COLO668 (cell line): ENCODE measurements around the gene HMX2.
A peak's percentile ranks its signal among the peaks of the same experiment; 100 is the strongest.

Source experiments
- DNase-seq: peaks from one replicate; lab custom pipeline; 2025; ENCODE audit not compliant: unreplicated experiment; lab: John Stamatoyannopoulos, UW

The HMX2 gene

DNA sequence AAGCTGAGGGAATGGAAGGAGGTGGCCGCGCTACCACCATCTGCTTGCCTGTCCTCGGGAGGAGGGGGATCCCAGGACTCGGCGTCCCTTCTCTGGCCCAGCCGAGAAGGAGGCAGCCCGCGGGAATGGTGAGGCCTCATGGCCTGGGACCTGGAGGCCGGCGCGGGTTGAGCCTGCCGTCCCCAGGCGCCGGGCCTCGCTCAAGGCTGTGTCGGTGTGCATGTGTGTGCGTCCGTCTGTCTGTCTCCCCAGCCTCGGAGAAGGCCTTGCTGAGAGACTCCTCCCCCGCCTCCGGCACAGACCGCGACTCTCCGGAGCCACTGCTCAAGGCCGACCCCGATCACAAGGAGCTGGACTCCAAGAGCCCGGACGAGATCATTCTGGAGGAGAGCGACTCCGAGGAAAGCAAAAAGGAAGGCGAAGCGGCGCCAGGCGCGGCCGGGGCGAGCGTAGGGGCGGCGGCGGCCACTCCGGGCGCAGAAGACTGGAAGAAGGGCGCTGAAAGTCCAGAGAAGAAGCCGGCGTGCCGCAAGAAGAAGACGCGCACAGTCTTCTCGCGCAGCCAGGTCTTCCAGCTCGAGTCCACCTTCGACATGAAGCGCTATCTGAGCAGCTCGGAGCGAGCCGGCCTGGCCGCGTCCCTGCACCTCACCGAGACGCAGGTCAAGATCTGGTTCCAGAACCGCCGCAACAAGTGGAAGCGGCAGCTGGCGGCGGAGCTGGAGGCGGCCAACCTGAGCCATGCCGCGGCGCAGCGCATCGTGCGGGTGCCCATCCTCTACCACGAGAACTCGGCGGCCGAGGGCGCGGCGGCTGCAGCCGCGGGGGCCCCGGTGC, 10.9 kb upstream of the HMX2 start:
- peak; percentile 25 for DNase-seq

DNA sequence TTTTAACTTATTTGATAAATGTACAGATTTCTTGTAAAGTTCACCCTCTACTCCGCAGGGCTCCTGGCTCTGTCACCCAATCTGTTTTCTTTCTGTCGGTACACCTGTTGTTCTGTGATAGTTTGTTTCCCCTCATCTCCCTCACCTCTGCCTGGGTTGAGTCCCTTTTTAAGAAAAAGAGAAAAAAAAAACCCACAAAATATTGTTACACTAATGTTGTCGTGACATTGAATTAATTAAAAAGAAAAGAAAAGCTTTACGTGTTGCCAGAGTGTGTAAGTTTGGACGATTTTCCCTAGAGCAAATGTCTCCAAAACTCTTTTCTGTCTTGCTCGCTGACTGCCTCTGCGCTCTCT, 8.8 kb upstream of the HMX2 start:
- no peak for DNase-seq

DNA sequence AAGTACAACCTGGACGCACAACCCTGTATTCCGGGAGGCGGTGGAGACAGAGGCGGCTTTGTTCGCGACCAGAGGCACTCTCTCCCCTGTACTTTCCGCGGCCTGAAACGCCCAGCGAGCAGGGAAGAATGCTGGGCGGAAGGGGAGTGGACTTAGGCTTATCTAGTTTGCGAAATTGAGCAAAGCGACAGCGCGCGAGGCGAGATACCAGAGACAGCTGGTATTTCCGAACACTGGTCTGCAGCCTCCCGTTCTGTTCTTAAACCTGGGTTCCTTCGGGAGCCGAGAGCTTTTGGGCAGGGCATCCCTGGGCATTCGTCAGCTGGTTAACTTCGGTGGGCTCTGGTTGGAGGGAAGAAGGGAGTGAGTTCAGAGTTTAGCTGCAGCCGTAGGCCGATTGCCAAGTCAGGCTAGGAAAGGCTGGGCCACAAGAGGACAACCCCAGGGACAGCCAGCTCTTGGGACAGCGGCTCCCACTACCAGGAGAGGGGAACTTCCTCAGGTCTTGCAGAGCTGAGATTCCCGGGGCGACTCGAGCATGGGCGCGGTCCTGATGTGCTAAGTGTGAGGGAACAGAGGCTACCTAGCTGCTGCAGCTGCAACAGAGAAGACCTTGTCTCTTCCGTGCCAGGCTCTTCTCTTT, 8.3 kb upstream of the HMX2 start:
- no peak for DNase-seq

DNA sequence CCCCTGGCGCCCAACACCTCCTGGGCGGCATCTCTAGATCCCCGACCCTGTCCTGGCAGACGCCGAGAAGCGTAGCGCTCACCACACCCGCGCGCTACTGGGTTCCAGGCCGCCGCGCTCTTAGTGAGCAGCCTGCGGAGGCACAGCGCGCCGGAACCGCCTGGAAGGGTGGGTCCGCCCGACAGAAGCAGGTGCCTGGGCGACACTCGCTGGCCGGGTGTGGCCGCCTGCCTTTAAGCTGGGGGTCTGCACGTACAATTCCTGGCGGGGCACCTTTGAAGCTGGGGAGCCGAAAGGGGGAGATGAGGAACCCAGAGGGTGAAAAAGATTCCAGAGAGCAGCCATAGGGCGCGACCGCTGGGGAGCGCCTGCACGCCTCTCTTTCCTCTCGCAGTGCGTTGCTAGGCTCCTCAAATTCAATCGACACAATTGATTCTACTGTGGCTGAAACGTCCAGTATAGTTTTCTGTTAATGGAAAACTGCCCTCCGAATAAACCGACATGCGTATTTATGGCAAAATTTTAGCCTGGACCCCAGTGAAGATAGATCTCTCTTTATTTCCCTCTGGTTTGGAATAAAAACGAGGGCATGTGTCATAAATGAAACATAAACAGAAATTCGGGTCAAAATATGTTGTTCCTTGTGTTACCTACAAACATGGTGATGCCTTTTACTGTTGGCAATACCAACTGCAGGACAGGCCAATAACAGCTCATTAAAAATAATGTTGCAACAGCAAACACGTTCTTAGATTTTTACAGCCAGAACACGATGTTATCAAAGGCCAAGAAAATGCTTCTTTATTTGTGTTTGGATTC, 7.6 kb upstream of the HMX2 start:
- peak; percentile 32 for DNase-seq

DNA sequence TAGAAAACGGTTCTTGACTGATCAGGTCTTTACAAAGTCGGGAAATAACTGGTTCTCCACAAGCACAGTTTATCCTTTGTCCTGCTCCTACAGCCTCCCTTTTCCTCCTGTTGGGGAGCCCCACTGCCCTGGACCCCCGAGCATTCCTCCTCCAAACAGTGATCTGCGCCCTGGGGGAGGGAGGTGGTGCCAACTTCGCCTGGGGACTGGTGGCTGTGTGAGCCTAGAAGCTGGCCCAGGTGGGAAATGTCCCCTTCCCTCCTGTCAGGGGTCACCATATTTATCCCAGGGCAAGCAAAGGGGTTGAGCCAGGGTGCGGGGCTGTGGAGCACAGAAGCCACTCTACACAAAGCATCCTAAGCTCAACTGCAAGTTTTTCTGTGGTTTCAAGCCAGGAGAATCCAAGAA, 6.9 kb upstream of the HMX2 start:
- DNase-seq: no peak

DNA sequence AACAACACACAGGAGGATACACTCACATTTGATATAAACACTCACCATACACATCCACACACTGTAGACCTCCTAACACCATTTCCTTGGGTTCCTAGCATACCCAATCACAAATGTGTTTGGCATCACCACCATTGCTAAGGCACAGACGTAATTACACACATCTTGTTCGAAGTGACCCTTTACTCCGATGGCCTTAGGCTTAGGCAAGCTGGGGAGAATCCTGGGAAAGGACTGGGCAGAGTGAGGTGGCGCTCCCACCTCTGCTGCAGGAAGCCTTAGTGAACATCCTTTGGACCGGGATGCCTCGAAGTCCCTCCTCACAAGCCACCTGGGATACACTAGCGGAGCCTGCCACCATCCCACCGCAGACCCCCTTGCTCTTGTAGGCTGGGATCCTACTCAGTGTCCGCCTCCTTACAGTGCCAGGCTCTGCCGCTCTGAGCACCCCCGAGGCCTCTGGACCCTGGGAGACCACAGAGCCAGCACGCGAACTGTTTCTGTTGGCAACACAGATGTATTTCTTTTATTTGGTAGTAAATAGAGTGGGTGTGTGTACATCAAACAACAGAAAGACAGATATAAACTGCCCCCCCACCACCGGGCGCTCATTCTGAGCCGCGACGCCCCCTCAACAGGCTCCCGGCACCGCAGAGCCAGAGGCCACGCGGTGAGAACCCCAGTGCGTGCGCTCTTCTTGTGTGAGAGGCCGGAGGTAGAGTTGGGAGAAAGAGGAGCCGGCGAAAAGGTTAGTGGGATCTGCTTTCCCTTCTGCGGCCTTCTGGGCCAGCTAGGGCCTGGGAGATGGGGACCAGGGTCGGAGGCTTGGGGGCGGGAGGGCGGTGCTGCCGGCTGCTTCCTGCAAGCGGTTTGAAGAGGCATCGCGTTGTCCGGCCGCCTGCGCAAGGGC, 5.9 kb upstream of the HMX2 start:
- no peak for DNase-seq

DNA sequence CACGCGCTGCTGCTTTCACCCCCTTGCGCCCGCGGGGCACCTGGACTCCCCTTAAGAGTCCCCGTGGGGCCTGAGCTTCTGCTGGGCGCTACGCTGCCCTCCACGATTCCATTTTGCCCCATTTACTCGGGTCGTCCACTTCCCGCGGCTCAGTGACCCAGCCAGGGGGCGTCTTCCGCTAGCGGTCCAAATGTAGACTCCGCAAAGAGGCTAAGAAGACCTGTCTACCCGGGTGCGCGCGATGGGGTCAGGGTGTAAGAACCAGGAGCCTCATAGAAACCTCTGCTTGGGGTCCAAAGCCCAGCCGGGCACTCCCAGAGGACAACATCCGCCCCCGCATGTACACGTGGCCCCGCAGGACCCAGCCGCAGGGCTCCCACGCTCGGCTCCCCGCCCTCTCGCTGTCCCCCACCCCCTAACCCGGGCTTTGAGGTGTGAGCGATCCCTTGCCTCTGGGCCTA, 5.2 kb upstream of the HMX2 start:
- DNase-seq: no peak

DNA sequence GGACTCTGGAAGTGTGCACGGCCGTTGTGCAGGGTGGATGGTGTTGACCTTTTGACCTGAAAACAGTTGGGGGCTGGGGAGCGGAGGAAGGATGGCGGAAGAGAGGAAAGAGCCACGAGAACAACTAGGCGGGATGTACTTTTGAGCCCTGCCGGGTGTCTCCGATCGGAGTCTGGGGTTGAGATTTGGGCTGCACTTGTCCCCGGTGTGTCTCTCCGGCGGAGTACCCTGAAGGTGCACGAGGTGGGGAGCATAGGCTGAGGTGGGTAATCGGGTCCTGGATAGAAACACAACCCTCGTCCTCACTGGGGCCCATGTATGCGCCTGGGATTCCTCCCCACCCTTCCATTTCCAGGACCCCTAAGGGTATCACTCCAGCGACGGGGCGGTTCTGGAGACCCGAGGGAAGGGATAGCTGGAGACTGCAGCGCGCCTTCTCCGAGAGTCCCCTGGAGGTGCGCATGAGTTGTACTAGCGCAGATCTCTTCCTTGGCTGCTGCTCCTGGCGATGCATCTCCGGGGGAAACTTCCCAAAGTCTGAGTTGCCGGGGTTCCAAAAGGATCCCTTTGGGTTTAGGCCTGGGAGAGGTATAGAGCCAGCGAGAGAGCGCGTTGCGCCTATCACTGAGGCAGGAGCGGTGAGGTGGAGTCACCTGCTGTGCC, 4.6 kb upstream of the HMX2 start:
- no peak for DNase-seq

DNA sequence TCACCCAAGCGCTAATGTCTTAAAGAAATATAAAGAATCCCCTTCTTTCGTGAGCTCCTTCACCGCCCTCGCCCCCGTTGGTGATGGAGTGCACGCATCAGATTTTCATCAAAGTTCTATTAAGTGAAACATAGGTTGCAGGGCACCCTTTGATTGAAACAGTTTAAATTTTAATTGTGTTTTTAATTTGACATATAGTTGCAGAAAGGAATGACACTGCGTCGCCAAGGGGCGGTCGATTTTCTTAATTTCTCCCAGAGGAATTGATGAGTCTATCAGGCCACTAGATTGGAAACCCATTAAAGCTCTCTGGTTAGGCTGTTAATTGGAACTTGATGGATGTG, 4.1 kb upstream of the HMX2 start:
- no peak for DNase-seq

DNA sequence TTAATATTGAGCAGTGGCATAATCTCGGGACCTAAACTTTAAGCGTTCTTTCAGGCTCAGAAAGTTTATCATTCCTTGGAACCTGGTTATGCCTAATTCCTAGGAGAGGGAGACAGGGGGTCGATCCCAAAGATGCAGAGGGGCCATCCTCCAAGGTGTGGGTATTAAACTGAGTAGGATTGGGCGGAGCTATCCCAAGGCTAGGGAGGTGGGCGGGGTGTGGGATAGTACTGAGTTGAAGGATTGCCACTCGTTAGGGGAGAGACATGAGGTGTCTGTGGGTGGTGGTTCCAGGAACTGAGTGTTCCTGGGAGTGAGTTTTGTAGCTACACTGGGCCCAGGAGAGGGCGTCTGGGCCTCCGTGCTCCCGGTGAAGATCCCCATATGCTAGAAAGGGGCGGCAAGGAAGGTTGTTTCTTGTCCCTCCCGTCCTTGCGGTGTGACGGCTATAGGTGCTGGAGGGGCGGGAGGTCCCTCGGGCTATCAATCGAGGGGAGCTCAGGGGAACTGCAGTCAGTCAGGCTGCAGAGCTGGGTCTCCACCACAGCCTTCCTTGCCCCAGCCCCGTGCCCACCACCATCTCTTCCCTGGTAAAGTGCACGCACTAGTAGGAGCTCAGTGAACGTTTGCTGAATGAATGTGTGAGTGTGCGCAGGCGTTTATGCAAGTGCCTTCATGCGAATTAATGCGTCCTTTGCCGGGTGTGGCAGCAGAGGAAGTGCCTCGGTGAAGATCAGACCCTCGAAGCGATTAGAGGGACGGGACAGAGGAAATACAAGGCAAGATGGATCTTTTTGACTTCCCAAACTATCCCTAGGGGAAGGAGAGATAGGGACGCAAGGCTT, 3.0 kb upstream of the HMX2 start:
- peak; percentile 4 for DNase-seq

DNA sequence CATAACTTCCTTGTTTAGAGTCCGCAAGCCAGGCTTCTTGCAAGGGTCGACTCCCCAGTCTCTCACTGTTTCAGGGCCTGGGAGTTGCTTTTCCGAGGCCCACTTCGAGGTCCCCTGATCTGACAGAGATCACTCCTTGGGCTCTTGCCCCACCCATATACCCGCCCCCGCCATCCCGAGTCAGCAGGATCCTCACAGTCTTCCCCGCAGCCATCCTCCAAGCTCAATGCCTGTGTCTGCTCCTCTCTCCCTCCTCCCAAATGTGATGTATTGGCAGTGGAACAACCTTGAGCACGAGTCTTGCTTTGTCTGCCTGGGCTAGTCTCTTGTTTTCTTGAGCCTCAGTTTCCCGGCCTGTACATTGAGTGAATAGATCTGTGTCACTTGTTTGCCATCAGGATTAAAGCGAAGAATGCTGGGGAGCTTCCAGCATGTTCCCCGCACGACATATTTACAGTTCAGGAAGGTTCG, 2.4 kb upstream of the HMX2 start:
- no peak for DNase-seq

DNA sequence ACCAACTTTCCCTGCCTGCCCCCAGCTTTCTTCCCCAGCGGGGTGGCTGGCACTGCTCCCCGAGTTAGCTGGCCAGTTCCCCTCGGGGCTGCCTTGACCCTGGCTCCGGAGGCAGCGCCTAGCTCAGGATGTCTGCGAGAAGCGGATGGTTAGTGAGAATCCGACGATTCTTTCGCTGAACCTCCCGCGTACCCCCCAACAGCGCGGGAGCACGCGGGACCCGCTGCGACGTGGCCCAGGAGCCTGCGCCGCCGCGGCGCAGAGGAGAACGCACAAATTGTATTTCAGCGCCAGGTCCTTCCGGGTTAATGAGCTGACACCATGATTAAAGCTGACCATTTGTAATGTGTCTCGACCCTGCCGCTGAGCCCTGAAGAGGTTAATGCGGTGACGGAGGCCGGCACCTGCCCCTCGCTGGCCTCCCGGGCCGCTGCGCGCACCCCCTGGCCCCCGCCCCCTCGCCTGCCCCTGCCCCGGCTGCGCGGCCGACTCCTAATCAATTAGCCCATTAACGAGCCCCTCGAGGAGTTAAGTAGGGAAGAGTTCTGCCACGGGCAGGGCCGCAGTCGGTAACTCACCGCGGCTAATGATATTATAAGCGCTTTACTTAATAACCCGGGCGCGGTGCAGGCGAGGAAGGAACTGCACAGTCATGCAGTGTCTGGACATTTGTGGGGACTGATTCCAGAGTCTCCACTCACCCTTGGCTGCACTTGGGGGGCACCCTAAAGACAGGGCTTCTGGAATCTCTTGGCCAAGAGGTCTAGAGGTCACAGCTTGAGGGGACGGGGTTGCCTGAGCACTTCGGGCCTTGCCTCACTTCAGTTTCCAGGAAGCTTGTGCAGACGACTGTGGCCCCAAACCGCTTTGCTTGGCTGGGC, 1.7 kb upstream of the HMX2 start:
- DNase-seq: no peak

DNA sequence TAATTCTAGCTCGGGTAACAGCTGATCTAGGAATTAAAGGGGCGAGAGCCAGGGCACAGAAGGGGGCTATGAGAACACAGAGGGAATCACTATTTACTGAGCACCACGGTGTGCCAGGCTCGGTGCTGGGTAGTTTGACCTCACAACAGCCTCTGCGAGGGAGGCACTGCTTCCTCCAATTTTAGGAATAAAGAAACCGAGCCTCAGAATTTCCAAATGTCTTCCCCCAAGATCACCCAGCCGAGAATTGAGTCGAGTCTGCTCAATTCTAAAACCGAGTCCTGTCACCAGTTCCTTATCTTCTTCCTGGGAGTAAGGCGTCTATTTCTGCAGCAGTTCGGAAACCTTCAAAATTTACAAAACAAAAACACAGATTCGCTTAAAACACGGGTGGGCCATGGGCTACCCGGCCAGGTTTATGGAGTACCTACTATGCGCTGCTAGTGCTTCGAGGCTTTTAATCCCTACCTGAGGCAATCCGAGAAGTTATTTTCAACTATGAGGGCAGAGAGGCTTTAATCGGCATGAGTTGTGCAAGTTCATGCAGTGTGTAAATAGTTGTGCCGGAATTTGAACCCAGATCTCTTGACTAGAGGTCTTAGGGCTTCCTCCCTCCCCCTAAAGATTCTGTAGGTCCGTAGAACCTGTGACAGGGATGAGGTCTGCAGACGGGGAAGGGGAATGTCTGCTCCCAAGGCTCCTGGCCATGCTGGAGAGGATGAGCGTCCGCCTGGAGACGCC, 872 bp upstream of the HMX2 start:
- no peak for DNase-seq

DNA sequence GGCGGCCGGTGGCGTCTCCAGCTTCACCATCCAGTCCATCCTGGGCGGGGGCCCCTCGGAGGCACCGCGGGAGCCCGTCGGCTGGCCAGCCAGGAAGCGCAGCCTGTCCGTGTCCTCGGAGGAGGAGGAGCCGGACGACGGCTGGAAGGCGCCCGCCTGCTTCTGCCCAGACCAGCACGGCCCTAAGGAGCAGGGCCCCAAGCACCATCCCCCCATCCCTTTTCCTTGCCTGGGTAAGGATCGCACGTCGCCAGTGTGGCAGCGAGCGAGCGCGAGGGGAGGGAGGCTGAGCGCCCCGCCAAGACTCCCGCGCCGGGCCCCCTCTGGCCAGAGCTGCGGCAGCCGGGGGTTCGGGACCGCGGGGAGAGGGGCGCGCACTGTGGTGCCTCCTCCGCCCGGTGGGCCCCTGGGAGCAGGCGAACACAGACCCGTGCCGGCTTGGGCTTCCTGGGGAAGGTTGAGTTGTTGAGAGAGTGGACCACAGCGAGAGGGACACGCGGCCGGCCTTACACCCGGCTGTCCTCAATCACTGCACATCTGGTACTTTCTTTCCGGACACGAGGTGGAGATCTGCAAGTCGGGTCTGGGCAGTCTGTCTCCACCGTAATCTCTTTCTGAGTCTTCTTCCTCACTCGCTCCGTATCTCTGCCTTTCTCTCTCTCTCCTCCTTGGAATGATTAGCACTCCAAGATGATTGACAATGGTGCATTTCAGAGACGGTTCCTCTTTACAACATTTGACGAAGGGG, 652 bp downstream of the HMX2 start:
- peak; percentile 11 for DNase-seq

DNA sequence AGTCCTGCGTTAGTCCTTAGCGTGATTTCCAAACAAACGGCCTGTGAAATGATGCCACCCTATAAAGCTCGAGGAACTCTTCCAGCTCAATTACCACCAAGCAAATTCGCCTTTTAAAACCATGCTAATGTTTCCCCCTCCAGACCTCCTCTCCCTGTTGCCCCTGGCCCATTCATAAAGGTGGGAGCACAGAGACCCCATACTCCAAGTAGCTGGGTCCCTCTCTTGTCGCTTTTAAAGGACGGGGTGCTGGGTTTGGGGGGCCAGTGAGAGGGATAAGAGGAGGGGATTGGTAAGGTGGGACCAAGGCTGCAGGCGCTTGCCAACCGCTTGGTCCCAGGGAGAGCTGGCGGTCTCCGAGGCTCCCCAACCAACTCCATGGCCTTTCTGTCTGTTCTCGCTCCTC, 1.2 kb downstream of the HMX2 start:
- DNase-seq: no peak

DNA sequence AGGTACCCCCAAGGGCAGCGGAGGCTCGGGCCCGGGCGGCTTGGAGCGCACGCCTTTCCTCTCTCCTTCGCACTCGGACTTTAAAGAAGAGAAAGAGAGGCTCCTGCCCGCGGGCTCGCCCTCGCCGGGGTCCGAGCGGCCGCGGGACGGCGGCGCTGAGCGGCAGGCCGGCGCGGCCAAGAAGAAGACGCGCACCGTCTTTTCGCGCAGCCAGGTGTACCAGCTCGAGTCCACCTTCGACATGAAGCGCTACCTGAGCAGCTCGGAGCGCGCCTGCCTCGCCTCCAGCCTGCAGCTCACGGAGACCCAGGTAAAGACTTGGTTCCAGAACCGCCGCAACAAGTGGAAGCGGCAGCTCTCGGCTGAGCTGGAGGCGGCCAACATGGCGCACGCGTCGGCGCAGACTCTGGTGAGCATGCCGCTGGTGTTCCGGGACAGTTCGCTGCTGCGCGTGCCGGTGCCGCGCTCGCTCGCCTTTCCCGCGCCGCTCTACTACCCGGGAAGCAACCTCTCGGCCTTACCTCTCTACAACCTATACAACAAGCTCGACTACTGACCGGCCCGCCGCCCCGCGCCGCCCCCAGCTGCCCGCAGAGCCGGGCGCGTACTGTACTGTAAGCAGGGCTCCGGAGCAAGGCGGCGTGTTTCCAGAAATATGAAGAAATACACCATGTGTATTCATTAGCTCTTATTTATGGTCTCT, 1.8 kb downstream of the HMX2 start:
- peak; percentile 38 for DNase-seq
